Stomach (tissue), 4 donors: ENCODE data around the gene TMEM151B.

Experiments used
- CTCF ChIP-seq, 7 experiments: fragments of 450-650 bp in 4 of 7; fragments of 200-600 bp in 3 of 7; sonication (generic) in 3 of 7; IDR thresholded peaks; one replicate each; pipeline ENCODE4 v1.5.1; 2016 to 2019; ENCODE audit warnings: antibody characterized with exemption in 7 of 7, control low read depth in 2 of 7, mild to moderate bottlenecking in 1 of 7
- POLR2A ChIP-seq, 4 donors: fragments of 450-650 bp; IDR thresholded peaks; one replicate each; pipeline ENCODE4 v1.6.1; 2016; ENCODE audit warnings: antibody characterized with exemption in 4 of 4, control low read depth in 2 of 4, mild to moderate bottlenecking in 1 of 4, moderate library complexity in 1 of 4

- TF ChIP-seq CTCF (IDR thresholded peaks at IDR 0.05), result no peak
- no peak for TF ChIP-seq POLR2A (IDR thresholded peaks at IDR 0.05)
Observed at GRCh38 chr6:44349904-44350649, 79.8 kb downstream of the TMEM151B start.
